ENCODE measurements around the gene KNTC1.
"Not testable (repeated sequence)": the region's sequence is repeated elsewhere in the genome, so short reads cannot be mapped to it uniquely, and the experiment has no call there.

DNA sequence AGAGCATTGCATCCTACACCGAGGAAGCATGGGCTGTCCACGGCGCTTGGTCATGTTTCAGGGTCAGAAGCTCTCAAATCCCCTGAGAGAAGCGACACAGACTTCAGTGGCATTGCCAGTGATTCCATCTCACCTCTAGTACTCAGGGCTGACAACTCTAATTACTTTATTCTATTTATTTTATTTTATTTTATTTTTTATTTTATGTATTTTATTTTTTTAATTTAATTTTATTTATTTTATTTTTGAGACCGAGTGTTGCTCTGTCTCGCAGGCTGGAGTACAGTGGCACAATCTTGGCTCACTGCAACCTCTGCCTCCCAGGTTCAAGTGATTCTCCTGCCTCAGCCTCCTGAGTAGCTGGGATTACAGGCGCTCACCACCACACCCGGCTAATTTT lies 126.2 kb downstream of the KNTC1 start:
- TF ChIP-seq, protein P1, sequence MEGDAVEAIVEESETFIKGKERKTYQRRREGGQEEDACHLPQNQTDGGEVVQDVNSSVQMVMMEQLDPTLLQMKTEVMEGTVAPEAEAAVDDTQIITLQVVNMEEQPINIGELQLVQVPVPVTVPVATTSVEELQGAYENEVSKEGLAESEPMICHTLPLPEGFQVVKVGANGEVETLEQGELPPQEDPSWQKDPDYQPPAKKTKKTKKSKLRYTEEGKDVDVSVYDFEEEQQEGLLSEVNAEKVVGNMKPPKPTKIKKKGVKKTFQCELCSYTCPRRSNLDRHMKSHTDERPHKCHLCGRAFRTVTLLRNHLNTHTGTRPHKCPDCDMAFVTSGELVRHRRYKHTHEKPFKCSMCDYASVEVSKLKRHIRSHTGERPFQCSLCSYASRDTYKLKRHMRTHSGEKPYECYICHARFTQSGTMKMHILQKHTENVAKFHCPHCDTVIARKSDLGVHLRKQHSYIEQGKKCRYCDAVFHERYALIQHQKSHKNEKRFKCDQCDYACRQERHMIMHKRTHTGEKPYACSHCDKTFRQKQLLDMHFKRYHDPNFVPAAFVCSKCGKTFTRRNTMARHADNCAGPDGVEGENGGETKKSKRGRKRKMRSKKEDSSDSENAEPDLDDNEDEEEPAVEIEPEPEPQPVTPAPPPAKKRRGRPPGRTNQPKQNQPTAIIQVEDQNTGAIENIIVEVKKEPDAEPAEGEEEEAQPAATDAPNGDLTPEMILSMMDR (IDR thresholded peaks at IDR 0.05; ENCODE audit: insufficient read depth, low read length), result not testable (repeated sequence)
- not testable (repeated sequence) for TF ChIP-seq POLR2AphosphoS5 (IDR thresholded peaks at IDR 0.05; ENCODE audit: low read depth)
- TF ChIP-seq, protein P2, sequence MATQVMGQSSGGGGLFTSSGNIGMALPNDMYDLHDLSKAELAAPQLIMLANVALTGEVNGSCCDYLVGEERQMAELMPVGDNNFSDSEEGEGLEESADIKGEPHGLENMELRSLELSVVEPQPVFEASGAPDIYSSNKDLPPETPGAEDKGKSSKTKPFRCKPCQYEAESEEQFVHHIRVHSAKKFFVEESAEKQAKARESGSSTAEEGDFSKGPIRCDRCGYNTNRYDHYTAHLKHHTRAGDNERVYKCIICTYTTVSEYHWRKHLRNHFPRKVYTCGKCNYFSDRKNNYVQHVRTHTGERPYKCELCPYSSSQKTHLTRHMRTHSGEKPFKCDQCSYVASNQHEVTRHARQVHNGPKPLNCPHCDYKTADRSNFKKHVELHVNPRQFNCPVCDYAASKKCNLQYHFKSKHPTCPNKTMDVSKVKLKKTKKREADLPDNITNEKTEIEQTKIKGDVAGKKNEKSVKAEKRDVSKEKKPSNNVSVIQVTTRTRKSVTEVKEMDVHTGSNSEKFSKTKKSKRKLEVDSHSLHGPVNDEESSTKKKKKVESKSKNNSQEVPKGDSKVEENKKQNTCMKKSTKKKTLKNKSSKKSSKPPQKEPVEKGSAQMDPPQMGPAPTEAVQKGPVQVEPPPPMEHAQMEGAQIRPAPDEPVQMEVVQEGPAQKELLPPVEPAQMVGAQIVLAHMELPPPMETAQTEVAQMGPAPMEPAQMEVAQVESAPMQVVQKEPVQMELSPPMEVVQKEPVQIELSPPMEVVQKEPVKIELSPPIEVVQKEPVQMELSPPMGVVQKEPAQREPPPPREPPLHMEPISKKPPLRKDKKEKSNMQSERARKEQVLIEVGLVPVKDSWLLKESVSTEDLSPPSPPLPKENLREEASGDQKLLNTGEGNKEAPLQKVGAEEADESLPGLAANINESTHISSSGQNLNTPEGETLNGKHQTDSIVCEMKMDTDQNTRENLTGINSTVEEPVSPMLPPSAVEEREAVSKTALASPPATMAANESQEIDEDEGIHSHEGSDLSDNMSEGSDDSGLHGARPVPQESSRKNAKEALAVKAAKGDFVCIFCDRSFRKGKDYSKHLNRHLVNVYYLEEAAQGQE (IDR thresholded peaks at IDR 0.05; ENCODE audit: insufficient replicate concordance, low read depth), result not testable (repeated sequence)

All from HL-60 (cell line).